ENCODE data around the gene NEDD4L. TPM values are rescaled to one million over a fixed set of nuclear protein-coding genes. Genes with fewer than 3 reads are reported as not detected.

Gene NEDD4L
- polyA plus RNA-seq, 1 of the 3 experiments (the other 2 are of a cell fraction), result 13.2 TPM

DNA sequence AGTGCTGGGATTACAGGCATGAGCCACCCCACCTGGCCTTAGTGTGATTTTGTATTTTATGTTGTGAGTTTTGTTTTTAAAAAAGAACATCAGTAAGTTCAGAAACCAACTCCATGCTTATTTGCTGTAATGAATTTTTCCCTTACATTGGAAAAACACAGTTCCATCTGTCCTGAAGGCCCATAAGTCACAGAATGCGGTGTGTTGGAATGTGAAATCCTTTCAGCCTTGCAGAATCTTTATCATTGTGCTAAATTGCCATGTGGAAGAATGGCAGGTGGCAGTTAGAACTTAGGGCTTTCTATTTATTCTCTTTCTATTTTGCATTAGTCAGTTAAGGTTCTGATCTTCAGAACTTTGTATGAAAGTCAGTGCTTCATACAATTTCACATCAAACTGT lies 52.6 kb downstream of the NEDD4L start:
- Histone ChIP-seq H3F3A (replicated peaks; ENCODE audit: insufficient read depth) (peaks cover 8% of the 10 kb centered on the region), H3K79me2 (ENCODE audit: insufficient read depth) (no peaks in the 10 kb centered on the region), H3K27ac (ENCODE audit: low read depth in 2 of 2, low read length in 1 of 2) (peak overlapping the region in 1 of 2 experiments; percentile 50; a peak in 1 of 4 replicates), H3K36me3 (replicated peaks in 1 of 2; ENCODE audit: control insufficient read depth in 1 of 2, insufficient read depth in 2 of 2, low read length in 1 of 2) (no peaks in the 10 kb centered on the region), H3K4me3 (ENCODE audit: low read depth in 2 of 2, low read length in 1 of 2) (no peak overlapping the region), H2AFZ (ENCODE audit: low read depth) (no peak overlapping the region; the same call in 1 of the 2 replicates), H3K9ac (no peak overlapping the region), H3K27me3 (ENCODE audit: insufficient read depth) (no peaks in the 10 kb centered on the region), H3K4me2 (peak overlapping the region; percentile 59; the same call in 1 of the 2 replicates), H3K4me1 (ENCODE audit: control insufficient read depth in 1 of 2, insufficient read depth in 2 of 2, low read depth in 1 of 2, low read length in 1 of 2) (peaks cover 0 to 9% of the 10 kb centered on the region in 2 experiments; a peak in 1 of 4 replicates), H3K9me2 (no peaks in the 10 kb centered on the region), H3K9me3 (no peaks in the 10 kb centered on the region), H4K20me1 (ENCODE audit: insufficient read depth) (no peaks in the 10 kb centered on the region)
- ChIA-PET CTCF (interaction anchor here (1.4 kb wide), 1 partner anchor 25 kb away, joined by 5 read pairs; no protein-coding TSS in a partner anchor), POLR2A (interaction anchor here (0.7 kb wide), 1 partner anchor 431 kb away, joined by 4 read pairs; no protein-coding TSS in a partner anchor)
- no peak for TF ChIP-seq RFX5 (IDR thresholded peaks at IDR 0.05; ENCODE audit: low read length)
- TF ChIP-seq YY1 (IDR thresholded peaks at IDR 0.05; ENCODE audit: low read depth), result no peak
- no peak for TF ChIP-seq FOSL2 (IDR thresholded peaks at IDR 0.05; ENCODE audit: borderline replicate concordance, low read depth)
- TF ChIP-seq TCF12 (IDR thresholded peaks at IDR 0.05), result no peak
- TF ChIP-seq, protein P1, sequence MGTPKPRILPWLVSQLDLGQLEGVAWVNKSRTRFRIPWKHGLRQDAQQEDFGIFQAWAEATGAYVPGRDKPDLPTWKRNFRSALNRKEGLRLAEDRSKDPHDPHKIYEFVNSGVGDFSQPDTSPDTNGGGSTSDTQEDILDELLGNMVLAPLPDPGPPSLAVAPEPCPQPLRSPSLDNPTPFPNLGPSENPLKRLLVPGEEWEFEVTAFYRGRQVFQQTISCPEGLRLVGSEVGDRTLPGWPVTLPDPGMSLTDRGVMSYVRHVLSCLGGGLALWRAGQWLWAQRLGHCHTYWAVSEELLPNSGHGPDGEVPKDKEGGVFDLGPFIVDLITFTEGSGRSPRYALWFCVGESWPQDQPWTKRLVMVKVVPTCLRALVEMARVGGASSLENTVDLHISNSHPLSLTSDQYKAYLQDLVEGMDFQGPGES (IDR thresholded peaks at IDR 0.05; ENCODE audit: low read depth, low read length), result no peak
- TF ChIP-seq GABPA (IDR thresholded peaks at IDR 0.05; ENCODE audit: low read depth), result no peak
- TF ChIP-seq SMC3 (IDR thresholded peaks at IDR 0.05; ENCODE audit: low read depth, low read length), result no peak
- TF ChIP-seq FOXJ3 (CRISPR knock-in tag; IDR thresholded peaks at IDR 0.05), result no peak
- TF ChIP-seq FOXM1 (IDR thresholded peaks at IDR 0.05; ENCODE audit: low read depth), result no peak
- TF ChIP-seq TAF1 (IDR thresholded peaks at IDR 0.05; ENCODE audit: borderline replicate concordance, low read depth, low read length), result no peak
- DNase-seq, result no peak
- WGBS (ENCODE audit: low lambda C conversion rate), result 89% methylated on average over 1 of the region's 1 CpG

GRCh38 chr18:58097121-58097906 lies 53.3 kb downstream of the NEDD4L start:
- H3K27ac ChIP-seq (ENCODE audit: low read depth in 2 of 2, low read length in 1 of 2), result peak overlapping the region; percentile 25 to 50; a peak in 2 of 4 replicates
- H3K4me2 ChIP-seq, result peak overlapping the region; percentile 59
- no peak for TF ChIP-seq FOXM1 (IDR thresholded peaks at IDR 0.05; ENCODE audit: low read depth)
- TF ChIP-seq FOXJ3 (CRISPR knock-in tag; IDR thresholded peaks at IDR 0.05), result 0 out of 2 replicates have a peak, but pooled peaks have one; percentile 56
- no peak for TF ChIP-seq RAD21 (IDR thresholded peaks at IDR 0.05; ENCODE audit: low read length)
- TF ChIP-seq, protein P2, sequence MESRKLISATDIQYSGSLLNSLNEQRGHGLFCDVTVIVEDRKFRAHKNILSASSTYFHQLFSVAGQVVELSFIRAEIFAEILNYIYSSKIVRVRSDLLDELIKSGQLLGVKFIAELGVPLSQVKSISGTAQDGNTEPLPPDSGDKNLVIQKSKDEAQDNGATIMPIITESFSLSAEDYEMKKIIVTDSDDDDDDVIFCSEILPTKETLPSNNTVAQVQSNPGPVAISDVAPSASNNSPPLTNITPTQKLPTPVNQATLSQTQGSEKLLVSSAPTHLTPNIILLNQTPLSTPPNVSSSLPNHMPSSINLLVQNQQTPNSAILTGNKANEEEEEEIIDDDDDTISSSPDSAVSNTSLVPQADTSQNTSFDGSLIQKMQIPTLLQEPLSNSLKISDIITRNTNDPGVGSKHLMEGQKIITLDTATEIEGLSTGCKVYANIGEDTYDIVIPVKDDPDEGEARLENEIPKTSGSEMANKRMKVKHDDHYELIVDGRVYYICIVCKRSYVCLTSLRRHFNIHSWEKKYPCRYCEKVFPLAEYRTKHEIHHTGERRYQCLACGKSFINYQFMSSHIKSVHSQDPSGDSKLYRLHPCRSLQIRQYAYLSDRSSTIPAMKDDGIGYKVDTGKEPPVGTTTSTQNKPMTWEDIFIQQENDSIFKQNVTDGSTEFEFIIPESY (IDR thresholded peaks at IDR 0.05; ENCODE audit: borderline replicate concordance, low read depth), result no peak
- peak; percentile 39; the same call in 1 of the 2 replicates for TF ChIP-seq MEF2A (IDR thresholded peaks at IDR 0.05; ENCODE audit: borderline replicate concordance, low read depth)
- peak; percentile 54 for TF ChIP-seq CHD2 (IDR thresholded peaks at IDR 0.05; ENCODE audit: low read length, partially characterized antibody)
- TF ChIP-seq, protein P3, sequence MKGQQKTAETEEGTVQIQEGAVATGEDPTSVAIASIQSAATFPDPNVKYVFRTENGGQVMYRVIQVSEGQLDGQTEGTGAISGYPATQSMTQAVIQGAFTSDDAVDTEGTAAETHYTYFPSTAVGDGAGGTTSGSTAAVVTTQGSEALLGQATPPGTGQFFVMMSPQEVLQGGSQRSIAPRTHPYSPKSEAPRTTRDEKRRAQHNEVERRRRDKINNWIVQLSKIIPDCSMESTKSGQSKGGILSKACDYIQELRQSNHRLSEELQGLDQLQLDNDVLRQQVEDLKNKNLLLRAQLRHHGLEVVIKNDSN (IDR thresholded peaks at IDR 0.05; ENCODE audit: borderline replicate concordance, low read depth), result no peak
- TF ChIP-seq, protein P4, sequence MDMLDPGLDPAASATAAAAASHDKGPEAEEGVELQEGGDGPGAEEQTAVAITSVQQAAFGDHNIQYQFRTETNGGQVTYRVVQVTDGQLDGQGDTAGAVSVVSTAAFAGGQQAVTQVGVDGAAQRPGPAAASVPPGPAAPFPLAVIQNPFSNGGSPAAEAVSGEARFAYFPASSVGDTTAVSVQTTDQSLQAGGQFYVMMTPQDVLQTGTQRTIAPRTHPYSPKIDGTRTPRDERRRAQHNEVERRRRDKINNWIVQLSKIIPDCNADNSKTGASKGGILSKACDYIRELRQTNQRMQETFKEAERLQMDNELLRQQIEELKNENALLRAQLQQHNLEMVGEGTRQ (IDR thresholded peaks at IDR 0.05; ENCODE audit: borderline replicate concordance, low read depth, low read length), result no peak
- TF ChIP-seq TEAD4 (IDR thresholded peaks at IDR 0.05; ENCODE audit: borderline replicate concordance, insufficient read depth), result 0 out of 2 replicates have a peak, but pooled peaks have one; percentile 39
- no peak for TF ChIP-seq POLR2AphosphoS5 (IDR thresholded peaks at IDR 0.05; ENCODE audit: low read depth, low read length)
- TF ChIP-seq NRF1 (IDR thresholded peaks at IDR 0.05; ENCODE audit: low read depth, low read length), result no peak
- no peak for TF ChIP-seq ELF1 (IDR thresholded peaks at IDR 0.05)
- TF ChIP-seq GABPA (IDR thresholded peaks at IDR 0.05; ENCODE audit: low read depth), result no peak
- TF ChIP-seq RFX5 (IDR thresholded peaks at IDR 0.05; ENCODE audit: low read length), result no peak
- TF ChIP-seq JUND (IDR thresholded peaks at IDR 0.05), result peak; percentile 66
- TF ChIP-seq, protein P5, sequence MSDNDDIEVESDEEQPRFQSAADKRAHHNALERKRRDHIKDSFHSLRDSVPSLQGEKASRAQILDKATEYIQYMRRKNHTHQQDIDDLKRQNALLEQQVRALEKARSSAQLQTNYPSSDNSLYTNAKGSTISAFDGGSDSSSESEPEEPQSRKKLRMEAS (IDR thresholded peaks at IDR 0.05; ENCODE audit: low read depth), result no peak

More at GRCh38 chr18:58097121-58097906, 53.3 kb downstream of the NEDD4L start:
- POLR2A ChIA-PET, result interaction anchor here (0.7 kb wide), 1 partner anchor 431 kb away, joined by 4 read pairs; no protein-coding TSS in a partner anchor
- no peak overlapping the region for H3K4me3 ChIP-seq (ENCODE audit: low read depth in 2 of 2, low read length in 1 of 2)
- no peaks in the 10 kb centered on the region for H3K36me3 ChIP-seq (replicated peaks in 1 of 2; ENCODE audit: control insufficient read depth in 1 of 2, insufficient read depth in 2 of 2, low read length in 1 of 2)
- H3K9me2 ChIP-seq, result no peaks in the 10 kb centered on the region
- H4K20me1 ChIP-seq (ENCODE audit: insufficient read depth), result no peaks in the 10 kb centered on the region
- H3K9ac ChIP-seq, result no peak overlapping the region
- CTCF ChIA-PET, result interaction anchor here (1.7 kb wide), 1 partner anchor 25 kb away, joined by 4 read pairs; no protein-coding TSS in a partner anchor
- H3K4me1 ChIP-seq (ENCODE audit: control insufficient read depth in 1 of 2, insufficient read depth in 2 of 2, low read depth in 1 of 2, low read length in 1 of 2), result peaks cover 0 to 9% of the 10 kb centered on the region in 2 experiments; a peak in 1 of 4 replicates
- H3F3A ChIP-seq (replicated peaks; ENCODE audit: insufficient read depth), result peaks cover 8% of the 10 kb centered on the region
- no peak overlapping the region; the same call in 1 of the 2 replicates for H2AFZ ChIP-seq (ENCODE audit: low read depth)
- WGBS (ENCODE audit: low lambda C conversion rate), result 45% methylated on average over 8 of the region's 8 CpGs
- no peaks in the 10 kb centered on the region for H3K27me3 ChIP-seq (ENCODE audit: insufficient read depth)
- H3K9me3 ChIP-seq, result no peaks in the 10 kb centered on the region
- DNase-seq, result peak; percentile 63
- no peaks in the 10 kb centered on the region for H3K79me2 ChIP-seq (ENCODE audit: insufficient read depth)

All from SK-N-SH (cell line).